ENCODE results near the gene MINK1. TPM values are rescaled to one million over a fixed set of nuclear protein-coding genes. Genes with fewer than 3 reads are reported as not detected.

The MINK1 gene
- total RNA-seq, 1 experiment from 2014 or later: 68.8 TPM

- WGBS (ENCODE audit: extremely low coverage, insufficient read length, low lambda C conversion rate): no CpG with 5 or more reads among the region's 32 CpGs
- H3K56ac ChIP-seq (ENCODE audit: insufficient read length, low read depth, low read length): no peak overlapping the region
Observed at GRCh38 chr17:4807605-4808377, 25.3 kb upstream of the MINK1 start.

More at GRCh38 chr17:4807605-4808377, 25.3 kb upstream of the MINK1 start:
- DNase-seq: no peak
- Histone ChIP-seq H2BK15ac (ENCODE audit: low read depth, low read length) (no peak overlapping the region), H3K23ac (ENCODE audit: insufficient read length, low read depth, low read length) (no peak overlapping the region), H4K8ac (replicated peaks; ENCODE audit: insufficient read length, low read depth, low read length) (no peak overlapping the region), H3K9me3 (ENCODE audit: control insufficient read depth, low read depth, low read length) (no peaks in the 10 kb centered on the region), H3K27me3 (ENCODE audit: insufficient read depth, low read length) (no peaks in the 10 kb centered on the region), H2BK20ac (ENCODE audit: low read depth, low read length, poor library complexity, severe bottlenecking) (no peak overlapping the region), H3K27ac (ENCODE audit: insufficient read length, low read depth, low read length) (no peak overlapping the region), H3K79me1 (ENCODE audit: insufficient read depth, low read depth, low read length, poor library complexity, severe bottlenecking) (no peaks in the 10 kb centered on the region), H3K9ac (ENCODE audit: extremely low read depth, insufficient read length, low read length) (peak overlapping the region; percentile 46), H3T11ph (ENCODE audit: low read length) (no peak overlapping the region), H4K5ac (ENCODE audit: insufficient read length, low read depth, low read length) (no peak overlapping the region), H2BK5ac (ENCODE audit: insufficient read length, low read length) (no peak overlapping the region), H2AK5ac (ENCODE audit: insufficient read length, low read length) (no peak overlapping the region), H3K23me2 (ENCODE audit: insufficient read length, low read depth, low read length, poor library complexity, severe bottlenecking) (peaks cover 5% of the 10 kb centered on the region), H3K4me1 (ENCODE audit: insufficient read depth, low read length) (no peaks in the 10 kb centered on the region), H2BK120ac (ENCODE audit: low read depth, low read length, poor library complexity, severe bottlenecking) (no peak overlapping the region), H3K18ac (ENCODE audit: insufficient read length, low read depth, low read length) (no peak overlapping the region), H4K91ac (ENCODE audit: insufficient read length, low read depth, low read length) (no peak overlapping the region), H3K79me2 (ENCODE audit: insufficient read depth, low read length) (no peaks in the 10 kb centered on the region), H3K14ac (ENCODE audit: insufficient read depth, low read length) (no peak overlapping the region), H4K20me1 (ENCODE audit: control insufficient read depth, insufficient read depth, insufficient read length) (no peaks in the 10 kb centered on the region), H2BK12ac (ENCODE audit: insufficient read length, low read depth, low read length) (no peak overlapping the region), H3K4me2 (ENCODE audit: insufficient read depth, insufficient read length, low read length) (peak overlapping the region; percentile 82), H3K4ac (ENCODE audit: low read depth, low read length) (no peak overlapping the region), H2AFZ (ENCODE audit: low read length) (no peak overlapping the region)
- Mint-ChIP-seq H3K9me3 (no peaks in the 10 kb centered on the region), H3K36me3 (ENCODE audit: insufficient read depth in 1 of 3, low read depth in 3 of 3) (peaks cover 14 to 31% (median 30%) of the 10 kb centered on the region in 3 experiments; a peak in 6 of 7 replicates), H3K27ac (peak overlapping the region in 2 of 3 experiments; percentile 91 to 93; a peak in 3 of 7 replicates), H3K27me3 (ENCODE audit: low read depth) (no peaks in the 10 kb centered on the region; the same call in 1 of the 2 replicates), H3K4me3 (peak overlapping the region; percentile 86 to 96), H3K4me1 (peaks cover 15 to 16% of the 10 kb centered on the region in 2 experiments)
- no peak for TF ChIP-seq CTCF (conservative IDR thresholded peaks at IDR 0.05)
